Measurements from ENCODE around the gene APLN. TPM values are rescaled to one million over a fixed set of nuclear protein-coding genes. Genes with fewer than 3 reads are reported as not detected.

Gene APLN
- polyA plus RNA-seq, 6 donors from 2014 or later, result not detected

DNA sequence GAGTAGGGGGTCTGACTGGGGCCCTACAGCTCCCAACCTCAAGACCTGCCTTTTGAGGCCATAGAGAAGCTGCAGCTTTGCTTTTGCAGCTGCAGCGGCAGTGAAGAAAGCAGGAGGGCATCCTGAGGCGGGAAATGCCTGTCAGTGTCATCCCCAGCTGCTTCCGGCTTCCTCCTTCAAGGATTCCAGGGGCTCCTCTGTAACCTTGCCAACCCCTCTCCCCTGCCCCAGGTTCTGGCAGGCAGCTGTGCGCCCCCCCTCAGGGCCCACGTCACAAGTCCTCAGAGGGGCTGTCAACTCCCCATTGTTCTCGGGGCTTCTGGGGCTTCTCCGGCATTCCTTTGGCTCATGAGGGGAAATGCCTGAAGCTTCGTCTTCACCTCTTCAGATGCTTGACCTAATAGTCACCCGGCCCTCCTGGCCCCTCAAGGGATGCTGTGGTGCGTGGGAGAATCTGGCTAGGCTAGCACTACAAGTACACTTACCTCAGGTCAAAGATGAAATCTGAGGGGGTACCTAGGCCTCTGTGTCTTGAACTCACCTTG, 31.9 kb downstream of the APLN start:
- no peaks in the 10 kb centered on the region for H3K4me1 Mint-ChIP-seq
- H3K4me3 Mint-ChIP-seq, result no peak overlapping the region
- H3K27ac Mint-ChIP-seq, result no peak overlapping the region
- peaks cover 0 to 3% (median 0%) of the 10 kb centered on the region in 7 donors for H3K9me3 Mint-ChIP-seq
- ATAC-seq (ENCODE audit: low read depth in 2 of 2) (no peak), DNase-seq (no peak)
- no peaks in the 10 kb centered on the region for H3K36me3 Mint-ChIP-seq
- H3K27me3 Mint-ChIP-seq, result peaks cover 0 to 28% (median 0%) of the 10 kb centered on the region in 3 donors

DNA sequence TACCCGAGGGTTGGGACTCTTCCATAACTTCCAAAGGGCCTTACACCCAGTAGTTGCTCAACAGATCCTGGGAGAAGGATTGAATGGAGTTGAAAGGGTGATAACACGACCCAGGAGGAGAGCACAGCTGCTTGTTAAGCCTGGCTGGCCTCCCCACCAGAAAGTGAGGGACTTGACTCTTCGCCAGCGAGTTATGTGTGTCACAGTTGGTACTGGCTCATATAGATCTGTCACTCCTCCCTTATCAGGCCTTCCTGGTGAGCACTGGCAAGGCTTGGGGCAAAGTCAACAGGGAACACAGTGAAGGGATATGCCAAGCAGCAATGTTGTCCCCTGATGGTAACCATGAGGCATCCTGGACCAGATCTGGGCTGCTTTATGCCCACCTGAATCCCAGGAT, 35.8 kb downstream of the APLN start:
- H3K27me3 Mint-ChIP-seq, result peaks cover 0 to 25% (median 0%) of the 10 kb centered on the region in 3 donors
- DNase-seq, result no peak
- H3K27ac Mint-ChIP-seq, result peak overlapping the region in 1 of 6 donors; percentile 24
- no peak for ATAC-seq (ENCODE audit: low read depth in 2 of 2)
- H3K4me3 Mint-ChIP-seq, result no peak overlapping the region
- H3K36me3 Mint-ChIP-seq, result no peaks in the 10 kb centered on the region
- H3K9me3 Mint-ChIP-seq, result peaks cover 0 to 3% (median 0%) of the 10 kb centered on the region in 7 donors
- no peaks in the 10 kb centered on the region for H3K4me1 Mint-ChIP-seq

DNA sequence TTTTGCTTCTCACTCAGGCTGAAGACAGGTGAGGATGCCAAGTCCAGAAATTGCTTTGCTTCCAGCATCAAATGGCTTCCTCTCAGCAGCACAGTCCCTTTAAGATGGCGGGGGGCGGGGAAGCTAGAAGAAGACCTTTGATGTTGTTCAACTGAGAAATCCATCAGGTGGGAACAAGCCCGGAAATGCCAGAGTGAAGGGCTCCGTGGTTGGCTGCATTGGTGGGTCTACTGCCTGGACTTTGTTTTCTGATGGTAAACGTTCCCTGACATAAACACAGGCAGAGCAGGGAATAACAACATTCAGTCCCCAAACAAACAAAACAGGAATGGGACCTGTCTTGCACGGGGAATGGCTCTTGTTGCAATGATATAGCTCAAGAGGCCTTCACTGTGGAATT, 37.3 kb downstream of the APLN start:
- ATAC-seq (ENCODE audit: low read depth in 2 of 2) (no peak), DNase-seq (no peak)
- Mint-ChIP-seq H3K4me1 (no peaks in the 10 kb centered on the region), H3K27ac (no peak overlapping the region), H3K36me3 (no peaks in the 10 kb centered on the region), H3K4me3 (no peak overlapping the region), H3K27me3 (peaks cover 0 to 16% (median 0%) of the 10 kb centered on the region in 3 donors), H3K9me3 (peaks cover 0 to 3% (median 0%) of the 10 kb centered on the region in 7 donors)

DNA sequence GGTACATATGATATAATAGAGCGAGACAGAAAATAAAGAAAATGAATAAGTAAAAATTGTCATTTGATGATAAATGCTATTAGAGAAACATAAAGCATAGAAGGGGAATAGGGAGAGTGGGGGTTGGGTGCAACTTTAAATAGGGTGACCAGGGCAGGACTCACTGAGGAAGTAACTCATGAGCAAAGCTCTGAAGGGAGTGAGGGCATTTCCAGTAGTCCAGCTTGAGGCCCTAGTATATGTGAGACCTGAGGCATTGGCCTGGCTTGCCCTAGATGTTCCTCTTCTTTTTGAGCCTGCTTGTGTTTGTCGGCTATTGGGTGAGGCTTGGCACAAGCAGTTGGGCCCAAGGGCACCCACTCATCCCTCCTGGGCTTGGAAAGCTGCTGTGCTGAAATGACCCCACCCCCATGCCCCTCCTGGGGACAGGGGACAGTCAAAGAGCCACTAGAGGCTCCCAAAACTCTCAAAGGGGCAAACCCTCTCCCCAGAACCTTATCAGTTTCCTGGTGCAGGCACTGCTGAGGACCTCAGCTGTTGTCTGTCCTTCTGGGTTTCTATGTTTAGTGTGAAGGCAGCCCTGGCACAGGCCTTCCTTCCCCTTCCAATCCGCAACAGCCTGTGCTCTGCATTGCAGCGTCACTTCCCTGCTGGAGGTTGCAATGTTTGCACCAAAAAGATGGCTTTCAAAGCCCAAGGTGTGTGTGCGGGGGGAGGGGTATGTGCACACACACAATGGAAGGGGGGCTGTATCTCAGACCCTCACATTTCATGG, 40.1 kb downstream of the APLN start:
- Mint-ChIP-seq H3K4me3 (no peak overlapping the region), H3K27me3 (peaks cover 0 to 5% (median 0%) of the 10 kb centered on the region in 3 donors), H3K27ac (no peak overlapping the region), H3K36me3 (no peaks in the 10 kb centered on the region), H3K9me3 (peaks cover 0 to 3% (median 0%) of the 10 kb centered on the region in 7 donors), H3K4me1 (no peaks in the 10 kb centered on the region)
- DNase-seq (no peak), ATAC-seq (ENCODE audit: low read depth in 2 of 2) (no peak)

DNA sequence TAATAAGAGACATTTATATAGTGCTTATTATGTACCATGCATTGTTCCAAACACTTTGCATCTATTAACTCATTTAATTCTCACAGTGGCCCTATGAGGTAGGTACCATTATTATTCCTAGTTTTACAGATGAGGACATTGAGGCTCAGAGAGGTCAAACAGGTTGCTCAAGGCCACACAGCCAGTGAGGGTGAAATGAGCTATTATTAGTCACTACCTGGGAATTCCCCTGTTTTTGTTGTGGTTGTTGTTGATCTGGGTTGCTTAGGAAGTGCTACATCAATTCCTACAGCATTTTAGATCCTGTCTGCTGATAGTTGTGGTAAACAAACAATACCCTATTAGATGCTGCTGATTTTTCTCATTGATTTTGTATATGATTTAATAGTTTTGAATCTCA, 41.2 kb downstream of the APLN start:
- Mint-ChIP-seq H3K4me1 (no peaks in the 10 kb centered on the region), H3K4me3 (no peak overlapping the region), H3K27me3 (peaks cover 0 to 3% (median 2%) of the 10 kb centered on the region in 3 donors), H3K36me3 (no peaks in the 10 kb centered on the region), H3K9me3 (peaks cover 0 to 3% (median 0%) of the 10 kb centered on the region in 7 donors), H3K27ac (no peak overlapping the region)
- DNase-seq (no peak), ATAC-seq (ENCODE audit: low read depth in 2 of 2) (no peak)

DNA sequence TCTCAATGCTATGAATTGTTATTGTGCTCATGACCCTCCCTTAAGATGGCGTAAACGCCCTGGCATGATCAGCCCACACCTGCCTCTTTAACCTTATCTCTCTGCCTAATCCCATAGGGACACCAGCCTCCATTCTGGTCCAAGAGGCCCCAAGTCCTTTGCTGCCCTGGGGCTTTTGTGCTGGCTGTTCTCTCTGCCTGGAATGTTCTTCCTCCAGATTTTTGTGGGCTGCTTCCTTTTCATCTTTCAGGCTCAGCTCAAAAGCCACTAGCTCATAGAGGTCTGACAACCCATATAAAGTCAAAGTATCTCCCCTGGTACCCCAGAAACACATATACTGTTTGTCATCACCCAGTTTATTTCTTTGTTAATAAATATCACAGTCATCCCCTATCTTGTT, 42.4 kb downstream of the APLN start:
- no peak overlapping the region for H3K27ac Mint-ChIP-seq
- peaks cover 0 to under 1% (median 0%) of the 10 kb centered on the region in 3 donors for H3K4me1 Mint-ChIP-seq
- no peaks in the 10 kb centered on the region for H3K36me3 Mint-ChIP-seq

DNA sequence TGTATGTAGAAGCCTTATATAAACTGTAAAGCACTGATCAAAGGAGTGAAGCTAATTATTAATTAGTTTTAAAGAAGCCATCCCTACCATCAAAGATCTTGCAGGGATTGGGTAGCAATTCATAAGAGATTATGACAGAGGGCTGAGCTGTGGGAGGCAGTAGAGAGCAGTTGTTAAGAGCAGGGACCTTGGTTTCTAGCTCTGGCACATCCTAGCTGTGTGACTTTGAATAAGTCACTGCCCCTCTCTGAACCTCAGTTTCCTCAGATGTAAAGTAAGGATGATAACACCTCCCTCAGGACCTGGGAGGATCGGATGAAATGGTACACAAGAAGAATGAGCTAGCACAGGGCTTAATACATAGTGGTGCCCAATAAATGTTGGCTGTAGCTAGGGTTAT, 45.4 kb downstream of the APLN start:
- Mint-ChIP-seq H3K27ac (no peak overlapping the region), H3K9me3 (peaks cover 0 to 1% (median 0%) of the 10 kb centered on the region in 7 donors), H3K4me3 (no peak overlapping the region), H3K36me3 (no peaks in the 10 kb centered on the region), H3K27me3 (peaks cover 0 to 8% (median 6%) of the 10 kb centered on the region in 3 donors), H3K4me1 (peaks cover 3 to 23% (median 7%) of the 10 kb centered on the region in 3 donors)
- no peak for DNase-seq
- ATAC-seq (ENCODE audit: low read depth in 2 of 2), result no peak

More for the DNA sequence above, 42.4 kb downstream of the APLN start:
- Mint-ChIP-seq H3K27me3 (peaks cover 0 to 8% (median 6%) of the 10 kb centered on the region in 3 donors), H3K9me3 (peaks cover 0 to 1% (median 0%) of the 10 kb centered on the region in 7 donors), H3K4me3 (no peak overlapping the region)
- ATAC-seq (ENCODE audit: low read depth in 2 of 2) (no peak), DNase-seq (no peak)

DNA sequence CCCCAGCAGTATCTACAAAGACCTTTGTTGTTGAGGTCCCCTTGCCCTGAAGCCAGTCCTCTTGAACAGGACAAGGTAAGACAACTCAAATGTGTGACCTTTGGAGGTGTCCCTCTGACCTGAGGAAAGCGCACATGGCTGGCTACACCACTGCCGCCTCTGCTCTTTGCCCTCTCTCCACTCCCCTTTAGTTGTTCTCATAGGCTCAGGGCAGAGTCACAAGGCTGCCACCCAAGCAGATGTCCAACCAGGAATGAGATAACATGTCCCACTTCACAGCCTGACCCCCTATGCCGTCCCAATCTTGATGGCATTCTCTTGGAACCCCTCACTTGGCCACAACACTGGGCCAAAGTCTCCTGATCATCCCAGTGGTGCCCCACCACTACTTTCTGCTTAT, 46.3 kb downstream of the APLN start:
- Mint-ChIP-seq H3K4me1 (peaks cover 3 to 32% (median 16%) of the 10 kb centered on the region in 3 donors), H3K9me3 (peaks cover 0 to 1% (median 0%) of the 10 kb centered on the region in 7 donors), H3K27ac (peak overlapping the region in 1 of 6 donors; percentile 76)

DNA sequence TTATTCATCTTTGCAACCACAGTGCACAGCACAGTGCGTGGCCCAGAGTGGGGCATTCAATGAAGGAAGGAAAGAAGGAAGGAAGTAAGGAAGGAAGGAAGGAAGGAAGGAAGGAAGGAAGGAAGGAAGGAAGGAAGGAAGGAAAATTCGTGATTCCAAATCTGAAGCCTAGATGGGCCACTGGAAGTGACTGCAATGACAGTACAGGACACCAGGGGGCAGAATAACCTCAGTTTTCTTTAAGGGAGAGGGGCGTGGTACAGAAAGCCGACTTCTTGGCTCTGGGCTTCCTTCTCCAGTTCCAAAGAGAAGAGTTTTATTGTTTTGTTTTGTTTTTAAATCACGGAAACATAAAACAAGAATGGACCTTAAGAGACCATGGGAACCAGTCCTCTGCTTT, 47.8 kb downstream of the APLN start:
- Mint-ChIP-seq H3K27me3 (peaks cover 0 to 8% (median 6%) of the 10 kb centered on the region in 3 donors), H3K36me3 (no peaks in the 10 kb centered on the region), H3K4me1 (peaks cover 3 to 35% (median 16%) of the 10 kb centered on the region in 3 donors), H3K27ac (no peak overlapping the region), H3K4me3 (no peak overlapping the region), H3K9me3 (peaks cover 0 to 1% (median 0%) of the 10 kb centered on the region in 7 donors)
- DNase-seq (peak; percentile 51), ATAC-seq (ENCODE audit: low read depth in 2 of 2) (peak; percentile 38 to 60)

More for the DNA sequence above, 46.3 kb downstream of the APLN start:
- no peak overlapping the region for H3K4me3 Mint-ChIP-seq
- H3K27me3 Mint-ChIP-seq, result peaks cover 0 to 8% (median 6%) of the 10 kb centered on the region in 3 donors
- no peaks in the 10 kb centered on the region for H3K36me3 Mint-ChIP-seq
- no peak for DNase-seq
- no peak for ATAC-seq (ENCODE audit: low read depth in 2 of 2)

DNA sequence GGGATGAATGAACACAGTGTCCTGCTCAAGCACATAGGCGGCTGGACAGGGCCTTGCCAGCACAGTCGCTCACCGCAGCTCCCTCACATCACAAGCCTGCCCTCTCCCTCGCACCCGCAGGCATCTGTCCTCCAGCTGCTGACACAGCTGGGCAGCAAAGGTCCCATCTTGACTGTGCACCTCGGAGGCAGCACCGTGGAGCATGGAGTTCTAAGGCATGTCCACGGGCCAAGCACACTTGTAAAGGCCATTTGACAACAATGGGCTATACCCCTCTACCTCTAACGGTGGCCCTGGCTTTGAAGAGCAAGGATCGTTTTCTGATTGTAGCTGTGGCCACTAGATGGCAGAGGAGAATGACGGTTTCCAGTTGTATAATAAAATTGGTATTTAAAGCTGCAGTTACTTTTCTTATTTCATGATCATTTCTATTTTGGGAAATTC, 53.8 kb downstream of the APLN start:
- peaks cover 0 to 30% (median 10%) of the 10 kb centered on the region in 3 donors for H3K4me1 Mint-ChIP-seq
- no peak for DNase-seq
- ATAC-seq (ENCODE audit: low read depth in 2 of 2), result peak; percentile 34 to 46
- no peak overlapping the region for H3K4me3 Mint-ChIP-seq
- H3K9me3 Mint-ChIP-seq, result no peaks in the 10 kb centered on the region
- no peaks in the 10 kb centered on the region for H3K36me3 Mint-ChIP-seq
- peaks cover 0 to 8% (median 0%) of the 10 kb centered on the region in 3 donors for H3K27me3 Mint-ChIP-seq
- H3K27ac Mint-ChIP-seq, result no peak overlapping the region

DNA sequence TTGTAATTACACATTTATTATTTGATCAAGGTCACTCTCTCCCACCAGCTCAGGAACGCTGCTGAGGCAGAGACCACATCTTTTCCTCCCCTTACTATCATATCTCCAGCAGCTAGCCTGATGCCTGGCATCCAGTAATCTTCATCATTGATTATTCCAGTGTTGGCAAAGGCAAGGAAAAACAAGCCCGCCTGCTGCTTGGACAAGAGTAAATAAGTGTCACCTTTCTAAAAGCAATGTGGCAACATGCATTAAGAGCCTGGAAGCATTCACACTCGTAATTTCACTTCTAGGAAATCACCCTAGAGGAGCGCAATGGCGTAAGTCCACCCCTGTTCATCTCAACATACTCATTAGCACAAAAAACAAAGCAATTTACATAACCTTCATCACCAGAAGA, 54.8 kb downstream of the APLN start:
- Mint-ChIP-seq H3K4me1 (peaks cover 0 to 23% (median 10%) of the 10 kb centered on the region in 3 donors), H3K27ac (no peak overlapping the region), H3K9me3 (no peaks in the 10 kb centered on the region), H3K4me3 (no peak overlapping the region), H3K27me3 (peaks cover 0 to 8% (median 0%) of the 10 kb centered on the region in 3 donors), H3K36me3 (no peaks in the 10 kb centered on the region)
- no peak for DNase-seq
- no peak for ATAC-seq (ENCODE audit: low read depth in 2 of 2)

DNA sequence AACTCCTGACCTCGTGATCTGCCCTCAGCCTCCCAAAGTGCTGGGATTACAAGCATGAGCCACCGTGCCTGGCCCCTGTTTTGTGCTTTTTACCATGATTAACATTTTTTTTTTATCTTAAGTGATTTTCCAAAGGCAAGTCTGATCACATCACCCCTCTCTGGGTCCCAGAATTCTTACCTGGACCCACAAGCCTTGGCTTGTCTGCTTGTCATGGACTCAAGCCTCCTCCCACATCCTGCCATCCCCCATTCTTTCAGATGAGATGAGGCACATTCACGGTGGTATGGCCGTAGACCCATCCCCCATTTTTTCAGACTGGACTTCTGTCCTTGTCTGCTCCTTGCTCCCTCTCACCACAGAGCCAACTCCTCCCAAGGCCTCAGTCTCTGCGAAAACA, 55.3 kb downstream of the APLN start:
- Mint-ChIP-seq H3K9me3 (no peaks in the 10 kb centered on the region), H3K27ac (no peak overlapping the region), H3K4me3 (no peak overlapping the region), H3K27me3 (peaks cover 0 to 8% (median 0%) of the 10 kb centered on the region in 3 donors), H3K4me1 (peaks cover 0 to 18% (median 10%) of the 10 kb centered on the region in 3 donors), H3K36me3 (no peaks in the 10 kb centered on the region)
- ATAC-seq (ENCODE audit: low read depth in 2 of 2) (no peak), DNase-seq (no peak)

DNA sequence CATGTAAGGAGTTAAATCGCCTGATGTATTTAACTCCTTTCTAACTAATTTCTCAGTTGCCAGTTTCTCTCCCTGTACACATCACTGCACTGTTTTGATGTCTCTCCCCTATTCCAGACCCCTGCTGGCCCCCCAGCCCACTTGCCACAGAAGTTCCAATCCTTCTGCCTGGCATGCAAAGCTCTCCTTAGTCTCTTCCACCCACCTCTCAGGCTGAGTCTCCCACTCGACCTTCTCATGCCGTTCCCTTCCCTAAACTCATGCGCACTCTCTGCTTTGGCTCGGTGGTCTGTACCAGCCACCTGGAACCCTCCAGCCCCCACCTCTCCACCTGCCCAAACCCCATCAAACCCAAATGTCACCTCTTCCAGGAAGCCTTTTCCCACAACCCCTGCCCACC, 56.9 kb downstream of the APLN start:
- Mint-ChIP-seq H3K27me3 (peaks cover 0 to 8% (median 0%) of the 10 kb centered on the region in 3 donors), H3K36me3 (no peaks in the 10 kb centered on the region), H3K9me3 (no peaks in the 10 kb centered on the region), H3K4me3 (no peak overlapping the region), H3K4me1 (peaks cover 0 to 7% (median 0%) of the 10 kb centered on the region in 3 donors), H3K27ac (peak overlapping the region in 1 of 6 donors; percentile 63)
- ATAC-seq (ENCODE audit: low read depth in 2 of 2) (no peak), DNase-seq (no peak)

DNA sequence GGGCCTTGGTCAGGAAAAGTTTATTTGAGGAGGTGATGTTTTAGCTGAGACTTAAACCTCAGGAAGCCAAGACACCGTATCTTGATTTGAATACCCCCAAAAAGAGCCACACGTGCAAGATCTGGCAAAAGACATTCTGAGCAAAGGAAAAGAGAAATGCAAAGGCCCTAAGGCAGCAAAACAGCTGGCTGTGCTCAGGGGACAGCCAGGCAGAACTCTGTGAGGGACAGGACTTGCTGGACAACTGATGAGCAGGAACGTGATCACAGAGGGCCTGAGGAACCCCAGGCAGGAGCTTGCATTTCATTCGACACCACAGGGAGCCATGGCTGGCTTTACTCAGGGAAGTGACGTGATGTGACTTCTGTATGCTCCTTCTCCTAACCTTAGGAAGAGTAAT, 58.7 kb downstream of the APLN start:
- Mint-ChIP-seq H3K4me3 (no peak overlapping the region), H3K36me3 (no peaks in the 10 kb centered on the region), H3K27ac (no peak overlapping the region), H3K4me1 (no peaks in the 10 kb centered on the region), H3K27me3 (peaks cover 0 to 8% (median 0%) of the 10 kb centered on the region in 3 donors), H3K9me3 (no peaks in the 10 kb centered on the region)
- DNase-seq (no peak), ATAC-seq (ENCODE audit: low read depth in 2 of 2) (no peak)
